ACHN (cell line): ENCODE measurements around the gene AP2S1.
"Not testable (repeated sequence)": the region's sequence is repeated elsewhere in the genome, so short reads cannot be mapped to it uniquely, and the experiment has no call there.

ENCODE experiments used
- DNase-seq: peaks from one replicate; pipeline ENCODE4 v3.0.0-alpha.2; 2015
- in situ Hi-C: cut with HindIII; loops from 2 replicates; pipeline ENCODE4 v1.10.0; 2017; ENCODE audit warnings: low sequenced_read_pairs, low pct_ligation_motif_present, low pct_unique_long_range_greater_than_20kb

AP2S1 gene

GRCh38 chr19:46850228-46851203, at the start of gene AP2S1:
Gene AP2S1, minus strand, starts transcription at chr19:46850846. Its CDS starts 80 bp downstream, at chr19:46850766.
- in situ Hi-C loops: no loop called here
- peak; percentile 96 for DNase-seq

GRCh38 chr19:46900341-46900740, 49.7 kb upstream of the AP2S1 start:
- in situ Hi-C loops: no loop called here
- DNase-seq: no peak

- no peak for DNase-seq
- in situ Hi-C loops: no loop called here
Measured at GRCh38 chr19:46898731-46899130, 48.1 kb upstream of the AP2S1 start.

- in situ Hi-C loops: no loop called here
- DNase-seq: no peak
Measured at GRCh38 chr19:46896076-46896794, 45.6 kb upstream of the AP2S1 start.

GRCh38 chr19:46892252-46893179, 41.9 kb upstream of the AP2S1 start:
- DNase-seq: no peak
- in situ Hi-C loops: no loop called here

- in situ Hi-C loops: no loop called here
- DNase-seq: peak; percentile 44
Measured at GRCh38 chr19:46890423-46891170, 40.0 kb upstream of the AP2S1 start.

- no peak for DNase-seq
- in situ Hi-C loops: no loop called here
Measured at GRCh38 chr19:46887240-46887782, 36.7 kb upstream of the AP2S1 start.

- no peak for DNase-seq
- in situ Hi-C loops: no loop called here
Measured at GRCh38 chr19:46886546-46887239, 36.0 kb upstream of the AP2S1 start.

GRCh38 chr19:46885411-46885810, 34.8 kb upstream of the AP2S1 start:
- no peak for DNase-seq
- in situ Hi-C loops: no loop called here

GRCh38 chr19:46882751-46883150, 32.1 kb upstream of the AP2S1 start:
- in situ Hi-C loops: not testable (repeated sequence)

GRCh38 chr19:46882034-46882433, 31.4 kb upstream of the AP2S1 start:
- in situ Hi-C loops: no loop called here

More at GRCh38 chr19:46882751-46883150, 32.1 kb upstream of the AP2S1 start:
- not testable (repeated sequence) for DNase-seq

GRCh38 chr19:46881092-46881491, 30.4 kb upstream of the AP2S1 start:
- in situ Hi-C loops: no loop called here
- no peak for DNase-seq

More at GRCh38 chr19:46882034-46882433, 31.4 kb upstream of the AP2S1 start:
- DNase-seq: no peak

- in situ Hi-C loops: no loop called here
- DNase-seq: no peak
Measured at GRCh38 chr19:46880431-46880830, 29.8 kb upstream of the AP2S1 start.

- peak; percentile 87 for DNase-seq
- in situ Hi-C loops: no loop called here
Measured at GRCh38 chr19:46878613-46879375, 28.1 kb upstream of the AP2S1 start.

- DNase-seq: no peak
- in situ Hi-C loops: no loop called here
Measured at GRCh38 chr19:46875657-46876056, 25.0 kb upstream of the AP2S1 start.

GRCh38 chr19:46875234-46875633, 24.6 kb upstream of the AP2S1 start:
- no peak for DNase-seq
- in situ Hi-C loops: no loop called here
